Measurements from ENCODE around the gene TRIP11.

The TRIP11 gene

GRCh38 chr14:91935586-91935985, 104.3 kb downstream of the TRIP11 start:
- no peak for DNase-seq (ENCODE audit: low spot score)
- TF ChIP-seq CTCF (IDR thresholded peaks at IDR 0.05; ENCODE audit: extremely low read depth, missing control alignments), result no peak

DNA sequence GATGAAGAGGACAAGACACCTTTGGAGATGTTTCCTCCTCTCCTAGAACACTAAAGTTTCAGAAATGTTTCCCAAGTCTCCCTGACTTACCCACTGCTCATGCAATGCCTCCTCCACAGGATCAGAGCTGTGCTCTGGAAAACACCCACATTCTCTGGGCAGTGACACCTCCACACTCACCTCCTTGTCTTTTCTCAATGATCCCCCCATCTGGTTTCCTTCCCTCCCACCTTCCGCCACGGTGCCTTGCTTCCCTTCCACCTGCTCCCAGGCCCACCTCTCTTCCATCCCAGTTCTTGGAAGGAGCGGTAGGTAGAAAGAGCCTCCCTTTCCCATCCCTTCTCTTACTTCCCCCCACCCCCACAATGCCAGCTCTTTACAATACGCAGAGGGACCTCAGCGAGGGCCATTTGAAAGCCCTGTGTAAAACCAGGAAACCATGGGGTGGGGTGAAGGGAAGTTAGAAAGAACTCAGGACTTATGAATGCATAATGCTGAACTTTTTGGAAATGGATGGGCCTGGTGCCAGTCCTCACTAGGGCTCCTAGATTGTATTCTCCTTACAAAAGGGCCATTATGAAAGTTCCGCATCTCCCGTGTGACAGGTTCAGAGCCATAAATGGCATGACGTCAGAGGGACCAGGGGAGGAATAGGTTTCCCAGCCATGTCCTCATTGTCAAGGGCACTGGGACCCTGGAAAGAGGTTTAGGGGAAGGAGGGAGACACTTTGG, 105.1 kb downstream of the TRIP11 start:
- no peak for DNase-seq (ENCODE audit: low spot score)
- no peak for TF ChIP-seq CTCF (IDR thresholded peaks at IDR 0.05; ENCODE audit: extremely low read depth, missing control alignments)

DNA sequence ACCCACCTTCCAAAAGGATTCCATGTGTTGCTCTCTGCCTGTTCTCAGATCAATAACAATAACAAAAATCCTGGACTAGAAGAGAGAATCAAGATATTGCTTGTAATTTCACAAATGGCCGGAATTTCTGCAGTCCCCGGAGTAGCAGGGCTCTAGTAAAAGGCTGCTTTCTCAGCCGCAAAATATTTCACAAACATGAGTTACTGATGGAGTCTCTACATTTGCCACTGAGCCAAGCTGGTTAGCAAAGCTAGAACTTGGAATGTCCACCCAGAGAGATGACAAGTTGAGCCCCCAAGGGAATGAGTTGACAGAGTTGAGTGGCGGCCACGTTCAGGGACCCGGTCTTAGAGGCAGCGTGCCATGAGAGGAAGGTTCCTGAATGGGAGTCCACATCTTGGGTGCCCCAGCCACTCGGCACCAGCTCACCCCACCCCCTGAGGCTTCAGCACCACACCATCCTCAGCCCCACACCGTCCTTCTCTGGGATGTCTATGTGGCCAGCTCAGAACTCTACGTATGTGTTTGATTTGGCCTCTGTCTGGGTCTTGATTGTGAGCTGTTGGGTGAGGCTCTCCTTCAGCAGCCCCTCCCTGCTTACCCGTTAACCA, 108.3 kb downstream of the TRIP11 start:
- no peak for DNase-seq (ENCODE audit: low spot score)
- TF ChIP-seq CTCF (IDR thresholded peaks at IDR 0.05; ENCODE audit: extremely low read depth, missing control alignments), result no peak

DNA sequence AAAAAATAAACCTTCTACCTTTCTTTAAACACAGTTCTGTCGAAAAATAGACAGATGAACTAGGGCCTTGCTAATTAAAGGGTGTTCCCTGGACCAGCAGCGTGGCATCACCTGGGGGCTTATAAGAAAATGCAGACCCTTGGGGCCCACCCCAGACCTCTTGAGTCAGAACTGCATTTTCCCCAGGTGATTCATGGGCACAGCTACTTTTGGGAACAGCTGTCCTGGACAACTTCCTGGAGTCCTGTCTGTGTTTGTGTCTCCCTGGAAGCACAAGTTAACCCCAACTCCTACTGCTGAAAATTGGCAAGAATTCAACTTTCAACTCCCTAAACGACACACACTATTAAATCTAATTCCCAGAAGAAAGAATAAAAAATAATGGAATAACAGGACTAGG, 110.2 kb downstream of the TRIP11 start:
- DNase-seq (ENCODE audit: low spot score), result no peak
- no peak for TF ChIP-seq CTCF (IDR thresholded peaks at IDR 0.05; ENCODE audit: extremely low read depth, missing control alignments)

DNA sequence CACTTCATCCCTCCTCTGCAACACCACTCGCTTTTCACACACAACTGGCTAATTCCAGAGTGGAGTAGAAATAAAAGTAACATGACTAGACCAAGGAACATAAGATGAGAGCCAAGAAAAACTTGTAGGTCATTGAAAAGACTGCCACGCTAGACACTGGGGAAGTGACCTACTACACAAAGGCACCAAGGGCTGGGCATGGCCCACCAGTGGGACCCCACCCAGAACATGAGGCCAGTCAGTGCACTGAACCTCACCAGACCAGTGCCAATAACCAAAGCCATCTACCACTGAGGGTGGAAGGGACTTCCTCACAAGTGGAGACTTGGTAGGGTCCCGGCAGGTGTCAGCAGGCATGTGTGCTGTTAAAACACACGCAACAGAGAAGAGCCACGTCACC, 112.1 kb downstream of the TRIP11 start:
- DNase-seq (ENCODE audit: low spot score), result no peak
- TF ChIP-seq CTCF (IDR thresholded peaks at IDR 0.05; ENCODE audit: extremely low read depth, missing control alignments), result no peak

GRCh38 chr14:91927191-91927590, 112.7 kb downstream of the TRIP11 start:
- TF ChIP-seq CTCF (IDR thresholded peaks at IDR 0.05; ENCODE audit: extremely low read depth, missing control alignments), result no peak
- no peak for DNase-seq (ENCODE audit: low spot score)

DNA sequence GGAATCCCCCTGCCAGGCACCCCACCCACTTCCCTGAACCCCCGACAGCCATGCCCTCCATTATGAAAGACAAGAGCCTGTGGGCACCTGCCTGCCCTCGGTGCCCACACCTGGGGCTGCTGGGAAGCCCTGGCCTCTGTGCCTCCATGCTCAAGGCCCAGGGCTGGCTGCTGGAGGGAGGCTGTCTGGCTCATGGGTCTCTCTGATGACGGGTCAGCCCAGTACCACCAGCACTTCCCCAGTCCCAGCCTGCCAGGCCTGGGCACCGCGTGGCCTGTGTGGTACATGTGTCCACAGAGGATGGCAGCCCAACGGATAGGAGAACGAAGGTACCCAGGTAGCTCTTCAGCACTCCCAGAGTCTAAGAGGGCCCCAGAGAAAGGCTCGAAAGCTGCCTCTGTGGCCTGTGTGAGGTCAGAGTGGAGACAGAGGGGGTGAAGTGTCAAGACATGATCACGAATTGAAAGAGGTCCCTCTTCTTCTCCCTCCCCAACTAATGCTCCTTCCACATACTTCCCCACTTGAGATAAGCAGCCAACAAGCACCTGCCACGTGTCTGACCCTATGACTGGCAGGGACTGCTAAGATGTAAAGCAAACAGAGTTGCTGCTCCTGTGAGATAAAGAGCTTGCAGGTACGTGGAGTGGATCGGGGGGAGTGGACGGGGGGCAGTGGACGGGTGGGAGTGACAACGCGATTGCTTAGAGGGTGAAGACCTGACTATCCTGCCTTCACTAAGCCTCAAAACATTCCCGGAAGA, 113.5 kb downstream of the TRIP11 start:
- no peak for DNase-seq (ENCODE audit: low spot score)
- no peak for TF ChIP-seq CTCF (IDR thresholded peaks at IDR 0.05; ENCODE audit: extremely low read depth, missing control alignments)

Measured in GM20000 (cell line).